OCI-LY7 (cell line): ENCODE measurements around the gene SH3TC1. TPM values are rescaled to one million over a fixed set of nuclear protein-coding genes. Genes with fewer than 3 reads are reported as not detected.

ENCODE experiments used
- BruUV-seq: library from RNA; stranded (reverse); fragments of 400-500 nt; replicated peaks from 2 replicates; lab custom pipeline; 2021; lab: Mats Ljungman, UMichigan
- CTCF ChIA-PET: fragments of 300-600 bp; sonication (Branson Sonifier 250); formaldehyde crosslinking; loops from one replicate; lab custom pipeline; 2022; ENCODE audit warnings: antibody characterized with exemption; ENCODE audit not compliant: unreplicated experiment; lab: Charles Lee
- POLR2A ChIA-PET: fragments of 300-600 bp; sonication (Branson Sonifier 250); formaldehyde crosslinking; loops from one replicate; lab custom pipeline; 2022; ENCODE audit warnings: antibody characterized with exemption; lab: Charles Lee
- DNase-seq: peaks from one replicate; pipeline ENCODE4 v3.0.0-alpha.2; 2015; ENCODE audit warnings: low spot score
- H2AFZ ChIP-seq: fragments of 200-600 bp; sonication (generic), shearing (Covaris generic); 2 replicates; pipeline ENCODE4 v1.6.1; 2014; ENCODE audit warnings: mild to moderate bottlenecking, antibody characterized with exemption, low read length, moderate library complexity
- H3K27ac ChIP-seq: fragments of 200-600 bp; sonication (generic); 2 replicates; pipeline ENCODE4 v1.5.1; 2014; ENCODE audit warnings: mixed run types, low read depth, mild to moderate bottlenecking, moderate library complexity, low read length, inconsistent platforms; ENCODE audit not compliant: poor library complexity, severe bottlenecking
- H3K36me3 ChIP-seq: fragments of 200-600 bp; sonication (generic); 2 replicates; pipeline ENCODE4 v1.6.1; 2014; ENCODE audit warnings: mild to moderate bottlenecking, antibody characterized with exemption, low read length, moderate library complexity, mixed read lengths; ENCODE audit not compliant: insufficient read depth
- H3K4me1 ChIP-seq: fragments of 200-600 bp; sonication (generic); 2 replicates; pipeline ENCODE4 v1.5.1; 2014; ENCODE audit warnings: mild to moderate bottlenecking, low read length; ENCODE audit not compliant: insufficient read depth, poor library complexity, severe bottlenecking
- H3K4me2 ChIP-seq: fragments of 200-600 bp; sonication (generic); 2 replicates; pipeline ENCODE4 v1.6.1; 2014; ENCODE audit warnings: mild to moderate bottlenecking, low read length
- H3K4me3 ChIP-seq: fragments of 200-600 bp; sonication (generic); 2 replicates; pipeline ENCODE4 v1.5.1; 2014; ENCODE audit warnings: mild to moderate bottlenecking, low read depth, low read length; ENCODE audit not compliant: poor library complexity, severe bottlenecking
- H3K79me2 ChIP-seq: fragments of 200-600 bp; sonication (generic); 2 replicates; pipeline ENCODE4 v1.6.1; 2016; ENCODE audit warnings: low read depth, mild to moderate bottlenecking, low read length, moderate library complexity, mixed read lengths; ENCODE audit not compliant: insufficient read depth
- H3K9me2 ChIP-seq: fragments of 200-600 bp; sonication (generic); 2 replicates; pipeline ENCODE4 v1.6.1; 2016; ENCODE audit warnings: mild to moderate bottlenecking, low read length, mixed read lengths; ENCODE audit not compliant: insufficient read depth
- H3K9me3 ChIP-seq: fragments of 200-600 bp; sonication (generic); 2 replicates; pipeline ENCODE4 v1.6.1; 2014; ENCODE audit warnings: mild to moderate bottlenecking, mixed run types, low read length, mixed read lengths
- H4K20me1 ChIP-seq: fragments of 200-600 bp; sonication (generic); 2 replicates; pipeline ENCODE4 v1.6.1; 2014; ENCODE audit warnings: mild to moderate bottlenecking, antibody characterized with exemption, low read length, moderate library complexity, mixed read lengths; ENCODE audit not compliant: insufficient read depth
- EZH2phosphoT487 ChIP-seq: fragments of 200-600 bp; sonication (generic); IDR thresholded peaks from 2 replicates; pipeline ENCODE4 v1.6.1; 2018; ENCODE audit warnings: low read depth, borderline replicate concordance, mild to moderate bottlenecking, mixed run types, antibody characterized with exemption, low read length, moderate library complexity, mixed read lengths
- intact Hi-C: fragments of 100-400 bp; cut with micrococcal nuclease; formaldehyde crosslinking; loops from one replicate; pipeline ENCODE4 v1.10.0; 2022; ENCODE audit not compliant: unreplicated experiment
- total RNA-seq, 2 experiments: library from RNA; depleted of rRNA in 1 of 2; stranded (reverse); fragments of >200 nt in 1 of 2; shearing (Covaris generic) in 1 of 2; gene quantifications; 2 replicates each; pipeline ENCODE4 v1.2.3, GENCODE V29; 2014 to 2022
- TF ChIP-seq, protein P1 (sequence below): fragments of 200-600 bp; sonication (generic); conservative IDR thresholded peaks from 2 replicates; pipeline ENCODE4 v1.5.1; 2014; ENCODE audit warnings: mild to moderate bottlenecking, antibody characterized with exemption, low read length, moderate library complexity, mixed read lengths

SH3TC1 gene
- total RNA-seq, 2 experiments from 2014 or later = 17.5 to 42.4 TPM

DNA sequence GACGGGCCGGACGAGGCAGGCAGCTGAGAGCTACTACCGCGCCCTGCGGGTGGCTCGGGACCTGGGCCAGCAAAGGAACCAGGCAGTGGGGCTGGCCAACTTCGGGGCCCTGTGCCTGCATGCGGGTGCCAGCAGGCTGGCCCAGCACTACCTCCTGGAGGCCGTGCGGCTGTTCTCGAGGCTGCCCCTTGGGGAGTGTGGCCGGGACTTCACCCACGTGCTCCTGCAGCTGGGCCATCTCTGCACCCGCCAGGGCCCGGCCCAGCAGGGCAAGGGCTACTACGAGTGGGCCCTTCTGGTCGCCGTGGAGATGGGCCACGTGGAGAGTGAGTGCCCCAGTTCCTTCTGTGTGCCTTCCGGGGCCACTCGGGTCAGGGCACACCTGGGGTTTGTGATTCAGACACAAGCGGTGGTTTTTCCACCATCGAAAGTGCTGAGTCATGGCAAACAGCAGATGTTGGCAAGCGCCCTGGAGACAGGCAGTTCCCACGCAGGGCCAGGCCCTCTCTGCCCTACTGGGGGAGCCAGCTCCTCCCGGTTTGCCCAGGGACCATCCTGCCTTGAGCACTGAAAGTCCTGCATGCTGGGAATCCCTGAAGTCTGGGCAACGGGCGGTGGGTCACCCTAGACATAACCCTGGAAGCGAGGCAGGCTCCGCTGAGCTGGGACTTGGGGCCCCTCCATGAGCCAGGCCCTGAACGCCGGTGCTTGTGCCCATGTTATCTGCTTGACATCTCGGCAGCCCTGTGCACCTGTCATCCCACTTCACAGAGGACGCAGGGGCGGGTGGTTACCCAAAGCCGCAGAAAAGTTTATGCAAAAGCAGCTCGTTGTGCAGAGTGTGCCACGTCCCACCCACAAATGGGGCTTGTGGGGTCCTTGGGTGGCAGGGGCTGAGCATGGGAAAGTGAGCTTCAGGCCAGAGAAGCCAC lies 29.5 kb downstream of the SH3TC1 start:
- no peaks in the 10 kb centered on the region for H4K20me1 ChIP-seq
- peak overlapping the region; percentile 4 for H3K27ac ChIP-seq
- no peaks in the 10 kb centered on the region for H3K36me3 ChIP-seq
- ChIA-PET POLR2A (no interaction called here), CTCF (interaction anchor here (0.8 kb wide), 1 partner anchor 52 kb away, joined by 3 read pairs; no protein-coding TSS in a partner anchor)
- no TSS peak for BruUV-seq
- no peaks in the 10 kb centered on the region for H3K9me3 ChIP-seq
- H2AFZ ChIP-seq = peak overlapping the region; percentile 23; the same call in 1 of the 2 replicates
- H3K79me2 ChIP-seq = no peaks in the 10 kb centered on the region
- peak; percentile 69 for DNase-seq
- intact Hi-C loops = no loop called here
- TF ChIP-seq EZH2phosphoT487 = no peak
- TF ChIP-seq, protein P1, sequence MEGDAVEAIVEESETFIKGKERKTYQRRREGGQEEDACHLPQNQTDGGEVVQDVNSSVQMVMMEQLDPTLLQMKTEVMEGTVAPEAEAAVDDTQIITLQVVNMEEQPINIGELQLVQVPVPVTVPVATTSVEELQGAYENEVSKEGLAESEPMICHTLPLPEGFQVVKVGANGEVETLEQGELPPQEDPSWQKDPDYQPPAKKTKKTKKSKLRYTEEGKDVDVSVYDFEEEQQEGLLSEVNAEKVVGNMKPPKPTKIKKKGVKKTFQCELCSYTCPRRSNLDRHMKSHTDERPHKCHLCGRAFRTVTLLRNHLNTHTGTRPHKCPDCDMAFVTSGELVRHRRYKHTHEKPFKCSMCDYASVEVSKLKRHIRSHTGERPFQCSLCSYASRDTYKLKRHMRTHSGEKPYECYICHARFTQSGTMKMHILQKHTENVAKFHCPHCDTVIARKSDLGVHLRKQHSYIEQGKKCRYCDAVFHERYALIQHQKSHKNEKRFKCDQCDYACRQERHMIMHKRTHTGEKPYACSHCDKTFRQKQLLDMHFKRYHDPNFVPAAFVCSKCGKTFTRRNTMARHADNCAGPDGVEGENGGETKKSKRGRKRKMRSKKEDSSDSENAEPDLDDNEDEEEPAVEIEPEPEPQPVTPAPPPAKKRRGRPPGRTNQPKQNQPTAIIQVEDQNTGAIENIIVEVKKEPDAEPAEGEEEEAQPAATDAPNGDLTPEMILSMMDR = no peak
- peak overlapping the region; percentile 53 for H3K4me2 ChIP-seq
- peaks cover 19% of the 10 kb centered on the region for H3K4me1 ChIP-seq
- H3K9me2 ChIP-seq = no peaks in the 10 kb centered on the region
- peak overlapping the region; percentile 15 for H3K4me3 ChIP-seq

DNA sequence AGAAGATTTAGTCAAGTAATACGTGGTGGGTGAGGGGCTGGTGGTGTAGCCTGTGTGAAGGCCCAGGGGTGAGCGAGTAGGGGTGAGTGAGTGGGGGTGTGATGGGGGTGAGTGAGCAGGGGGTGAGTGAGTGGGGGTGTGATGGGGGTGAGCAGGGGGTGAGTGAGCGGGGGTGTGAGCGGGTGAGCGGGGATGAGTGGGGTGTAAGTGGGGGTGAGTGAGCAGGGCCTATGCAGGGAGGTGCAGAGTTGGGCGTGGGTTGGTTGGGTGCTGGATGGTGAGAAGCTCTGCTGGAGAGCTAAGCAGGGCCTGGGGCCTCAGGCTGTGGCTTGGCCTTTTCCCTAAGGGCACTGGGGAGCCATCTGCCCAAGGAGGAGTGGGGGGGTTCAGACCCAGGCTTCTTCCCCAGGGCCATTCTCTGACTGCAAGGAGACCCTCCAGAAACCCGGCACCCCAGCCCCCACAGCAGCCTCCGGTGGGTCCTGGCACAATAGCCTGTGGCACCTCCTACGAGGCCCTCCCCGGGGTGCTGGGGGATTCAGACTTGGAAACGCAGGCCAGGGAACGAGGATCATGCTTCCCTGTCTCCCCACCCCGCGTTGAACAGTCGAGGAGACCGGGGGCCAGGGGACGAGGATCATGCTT lies 30.4 kb downstream of the SH3TC1 start:
- no peak overlapping the region for H2AFZ ChIP-seq
- no peaks in the 10 kb centered on the region for H4K20me1 ChIP-seq
- ChIA-PET CTCF (interaction anchor here (0.8 kb wide), 1 partner anchor 52 kb away, joined by 3 read pairs; no protein-coding TSS in a partner anchor), POLR2A (no interaction called here)
- no peak overlapping the region for H3K27ac ChIP-seq
- H3K9me3 ChIP-seq = no peaks in the 10 kb centered on the region
- BruUV-seq = no TSS peak
- no peak overlapping the region for H3K4me3 ChIP-seq
- intact Hi-C loops = no loop called here
- TF ChIP-seq, protein P1 = no peak
- TF ChIP-seq EZH2phosphoT487 = no peak
- peak overlapping the region; percentile 53 for H3K4me2 ChIP-seq
- H3K36me3 ChIP-seq = no peaks in the 10 kb centered on the region
- DNase-seq = no peak
- H3K9me2 ChIP-seq = no peaks in the 10 kb centered on the region
- H3K4me1 ChIP-seq = peaks cover 19% of the 10 kb centered on the region
- H3K79me2 ChIP-seq = no peaks in the 10 kb centered on the region
